ENCODE data around the gene BBLN. TPM values are rescaled to one million over a fixed set of nuclear protein-coding genes. Genes with fewer than 3 reads are reported as not detected.

The BBLN gene
- polyA plus RNA-seq, 1 donor from 2014 or later = 330 TPM

DNA sequence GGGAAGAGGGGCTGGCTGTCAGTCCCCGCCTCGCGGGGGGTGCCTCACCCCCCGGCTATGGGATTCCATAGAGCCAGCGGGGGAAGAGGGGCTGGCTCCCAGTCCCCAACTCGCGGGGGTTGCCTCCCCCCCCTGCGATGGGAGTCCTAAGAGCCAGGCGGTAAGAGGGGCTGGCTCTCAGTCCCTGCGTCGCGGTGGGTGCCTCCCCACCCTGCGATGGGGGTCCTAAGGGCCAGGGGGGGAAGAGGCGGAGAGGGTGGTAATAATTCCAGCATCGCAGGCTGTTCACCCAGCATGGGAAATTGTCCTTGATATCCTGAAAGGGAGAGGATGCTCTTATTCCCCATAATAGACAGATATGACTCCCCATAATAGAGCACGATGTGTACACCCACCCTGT, 20.4 kb upstream of the BBLN start:
- Histone ChIP-seq H3K9ac (ENCODE audit: low read length) (no peak overlapping the region), H3K27ac (ENCODE audit: low read length) (no peak overlapping the region), H3K36me3 (ENCODE audit: insufficient read depth, low read length) (no peaks in the 10 kb centered on the region), H3K4me2 (ENCODE audit: low read length) (no peak overlapping the region), H3K9me3 (ENCODE audit: low read length) (no peaks in the 10 kb centered on the region), H3K27me3 (ENCODE audit: insufficient read depth, low read depth, low read length) (no peaks in the 10 kb centered on the region), H3K9me2 (ENCODE audit: insufficient read depth, low read length) (no peaks in the 10 kb centered on the region), H3K79me2 (replicated peaks; ENCODE audit: insufficient read depth, low read length) (no peaks in the 10 kb centered on the region), H3K4me3 (ENCODE audit: low read length) (no peak overlapping the region), H4K20me1 (ENCODE audit: insufficient read depth) (no peaks in the 10 kb centered on the region), H2AFZ (ENCODE audit: low read depth, low read length) (no peak overlapping the region), H3F3A (ENCODE audit: insufficient read depth, low read length, poor library complexity, severe bottlenecking) (no peaks in the 10 kb centered on the region)
- TF ChIP-seq MXI1 (conservative IDR thresholded peaks at IDR 0.05; ENCODE audit: poor library complexity, severe bottlenecking) (no peak), EP300 (conservative IDR thresholded peaks at IDR 0.05; ENCODE audit: poor library complexity, severe bottlenecking) (no peak), EZH2 (IDR thresholded peaks at IDR 0.05; ENCODE audit: borderline replicate concordance, insufficient read depth, low read length, poor library complexity, severe bottlenecking) (no peak), SMC3 (conservative IDR thresholded peaks at IDR 0.05; ENCODE audit: poor library complexity) (no peak), RAD21 (conservative IDR thresholded peaks at IDR 0.05) (no peak), TAF1 (IDR thresholded peaks at IDR 0.05; ENCODE audit: low read depth) (no peak), POLR2AphosphoS5 (IDR thresholded peaks at IDR 0.05) (no peak)
- TF ChIP-seq, protein P1, sequence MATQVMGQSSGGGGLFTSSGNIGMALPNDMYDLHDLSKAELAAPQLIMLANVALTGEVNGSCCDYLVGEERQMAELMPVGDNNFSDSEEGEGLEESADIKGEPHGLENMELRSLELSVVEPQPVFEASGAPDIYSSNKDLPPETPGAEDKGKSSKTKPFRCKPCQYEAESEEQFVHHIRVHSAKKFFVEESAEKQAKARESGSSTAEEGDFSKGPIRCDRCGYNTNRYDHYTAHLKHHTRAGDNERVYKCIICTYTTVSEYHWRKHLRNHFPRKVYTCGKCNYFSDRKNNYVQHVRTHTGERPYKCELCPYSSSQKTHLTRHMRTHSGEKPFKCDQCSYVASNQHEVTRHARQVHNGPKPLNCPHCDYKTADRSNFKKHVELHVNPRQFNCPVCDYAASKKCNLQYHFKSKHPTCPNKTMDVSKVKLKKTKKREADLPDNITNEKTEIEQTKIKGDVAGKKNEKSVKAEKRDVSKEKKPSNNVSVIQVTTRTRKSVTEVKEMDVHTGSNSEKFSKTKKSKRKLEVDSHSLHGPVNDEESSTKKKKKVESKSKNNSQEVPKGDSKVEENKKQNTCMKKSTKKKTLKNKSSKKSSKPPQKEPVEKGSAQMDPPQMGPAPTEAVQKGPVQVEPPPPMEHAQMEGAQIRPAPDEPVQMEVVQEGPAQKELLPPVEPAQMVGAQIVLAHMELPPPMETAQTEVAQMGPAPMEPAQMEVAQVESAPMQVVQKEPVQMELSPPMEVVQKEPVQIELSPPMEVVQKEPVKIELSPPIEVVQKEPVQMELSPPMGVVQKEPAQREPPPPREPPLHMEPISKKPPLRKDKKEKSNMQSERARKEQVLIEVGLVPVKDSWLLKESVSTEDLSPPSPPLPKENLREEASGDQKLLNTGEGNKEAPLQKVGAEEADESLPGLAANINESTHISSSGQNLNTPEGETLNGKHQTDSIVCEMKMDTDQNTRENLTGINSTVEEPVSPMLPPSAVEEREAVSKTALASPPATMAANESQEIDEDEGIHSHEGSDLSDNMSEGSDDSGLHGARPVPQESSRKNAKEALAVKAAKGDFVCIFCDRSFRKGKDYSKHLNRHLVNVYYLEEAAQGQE (IDR thresholded peaks at IDR 0.05; ENCODE audit: borderline replicate concordance) = no peak
- TF ChIP-seq, protein P2, sequence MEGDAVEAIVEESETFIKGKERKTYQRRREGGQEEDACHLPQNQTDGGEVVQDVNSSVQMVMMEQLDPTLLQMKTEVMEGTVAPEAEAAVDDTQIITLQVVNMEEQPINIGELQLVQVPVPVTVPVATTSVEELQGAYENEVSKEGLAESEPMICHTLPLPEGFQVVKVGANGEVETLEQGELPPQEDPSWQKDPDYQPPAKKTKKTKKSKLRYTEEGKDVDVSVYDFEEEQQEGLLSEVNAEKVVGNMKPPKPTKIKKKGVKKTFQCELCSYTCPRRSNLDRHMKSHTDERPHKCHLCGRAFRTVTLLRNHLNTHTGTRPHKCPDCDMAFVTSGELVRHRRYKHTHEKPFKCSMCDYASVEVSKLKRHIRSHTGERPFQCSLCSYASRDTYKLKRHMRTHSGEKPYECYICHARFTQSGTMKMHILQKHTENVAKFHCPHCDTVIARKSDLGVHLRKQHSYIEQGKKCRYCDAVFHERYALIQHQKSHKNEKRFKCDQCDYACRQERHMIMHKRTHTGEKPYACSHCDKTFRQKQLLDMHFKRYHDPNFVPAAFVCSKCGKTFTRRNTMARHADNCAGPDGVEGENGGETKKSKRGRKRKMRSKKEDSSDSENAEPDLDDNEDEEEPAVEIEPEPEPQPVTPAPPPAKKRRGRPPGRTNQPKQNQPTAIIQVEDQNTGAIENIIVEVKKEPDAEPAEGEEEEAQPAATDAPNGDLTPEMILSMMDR (IDR thresholded peaks at IDR 0.05; ENCODE audit: poor library complexity, severe bottlenecking) = no peak

DNA sequence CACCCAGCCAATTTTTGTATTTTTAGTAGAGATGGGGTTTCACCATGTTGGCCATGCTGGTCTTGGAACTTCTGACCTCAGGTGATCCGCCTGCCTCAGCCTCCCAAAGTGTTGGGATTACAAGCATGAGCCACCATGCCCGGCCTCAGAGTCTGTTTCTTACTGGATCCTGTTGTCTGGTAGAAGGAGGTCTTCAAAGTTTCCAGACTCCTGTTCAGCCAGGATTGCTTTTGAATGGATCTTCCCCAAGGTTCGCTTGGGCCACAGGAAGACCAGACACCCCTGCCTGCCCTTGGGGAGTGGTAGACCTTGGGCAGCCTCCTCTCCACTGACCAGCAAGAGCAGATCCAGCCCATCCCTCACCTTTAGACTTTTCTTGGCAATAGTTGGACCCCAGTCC, 18.5 kb upstream of the BBLN start:
- H3K79me2 ChIP-seq (replicated peaks; ENCODE audit: insufficient read depth, low read length) = no peaks in the 10 kb centered on the region
- H3K27ac ChIP-seq (ENCODE audit: low read length) = no peak overlapping the region
- no peaks in the 10 kb centered on the region for H3F3A ChIP-seq (ENCODE audit: insufficient read depth, low read length, poor library complexity, severe bottlenecking)
- H3K9me2 ChIP-seq (ENCODE audit: insufficient read depth, low read length) = no peaks in the 10 kb centered on the region
- no peaks in the 10 kb centered on the region for H4K20me1 ChIP-seq (ENCODE audit: insufficient read depth)
- H2AFZ ChIP-seq (ENCODE audit: low read depth, low read length) = no peak overlapping the region
- H3K36me3 ChIP-seq (ENCODE audit: insufficient read depth, low read length) = no peaks in the 10 kb centered on the region
- TF ChIP-seq TAF1 (IDR thresholded peaks at IDR 0.05; ENCODE audit: low read depth) (no peak), EZH2 (IDR thresholded peaks at IDR 0.05; ENCODE audit: borderline replicate concordance, insufficient read depth, low read length, poor library complexity, severe bottlenecking) (no peak)
- H3K9ac ChIP-seq (ENCODE audit: low read length) = no peak overlapping the region
- no peak overlapping the region for H3K4me2 ChIP-seq (ENCODE audit: low read length)
- H3K9me3 ChIP-seq (ENCODE audit: low read length) = no peaks in the 10 kb centered on the region
- H3K4me3 ChIP-seq (ENCODE audit: low read length) = no peak overlapping the region
- no peaks in the 10 kb centered on the region for H3K27me3 ChIP-seq (ENCODE audit: insufficient read depth, low read depth, low read length)

DNA sequence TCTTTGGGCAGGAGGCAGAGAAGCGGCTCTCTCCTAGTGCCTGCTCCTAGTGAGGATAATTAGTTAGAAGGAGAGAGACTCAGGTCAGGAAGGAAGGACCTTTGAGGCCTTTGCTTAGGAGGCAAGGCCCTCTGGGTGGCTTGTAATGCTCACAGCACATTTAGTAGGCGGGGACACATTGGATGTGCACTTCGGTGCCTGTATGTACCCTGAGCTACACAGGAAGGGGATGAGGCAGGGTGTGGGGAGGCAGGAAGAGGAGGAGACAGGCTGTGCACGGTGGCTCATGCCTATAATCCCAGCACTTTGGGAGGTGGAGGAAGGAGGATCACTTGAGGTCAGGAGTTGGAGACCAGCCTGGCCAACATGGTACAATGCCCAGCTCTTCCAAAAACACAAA, 18.0 kb upstream of the BBLN start:
- no peaks in the 10 kb centered on the region for H3K9me3 ChIP-seq (ENCODE audit: low read length)
- H3K36me3 ChIP-seq (ENCODE audit: insufficient read depth, low read length) = no peaks in the 10 kb centered on the region
- H3F3A ChIP-seq (ENCODE audit: insufficient read depth, low read length, poor library complexity, severe bottlenecking) = no peaks in the 10 kb centered on the region
- H3K4me2 ChIP-seq (ENCODE audit: low read length) = no peak overlapping the region
- no peaks in the 10 kb centered on the region for H3K27me3 ChIP-seq (ENCODE audit: insufficient read depth, low read depth, low read length)
- no peak overlapping the region for H3K9ac ChIP-seq (ENCODE audit: low read length)
- no peaks in the 10 kb centered on the region for H4K20me1 ChIP-seq (ENCODE audit: insufficient read depth)
- H3K4me3 ChIP-seq (ENCODE audit: low read length) = no peak overlapping the region
- TF ChIP-seq TAF1 (IDR thresholded peaks at IDR 0.05; ENCODE audit: low read depth) (no peak), POLR2AphosphoS5 (IDR thresholded peaks at IDR 0.05) (no peak), MXI1 (conservative IDR thresholded peaks at IDR 0.05; ENCODE audit: poor library complexity, severe bottlenecking) (no peak), EP300 (conservative IDR thresholded peaks at IDR 0.05; ENCODE audit: poor library complexity, severe bottlenecking) (no peak), EZH2 (IDR thresholded peaks at IDR 0.05; ENCODE audit: borderline replicate concordance, insufficient read depth, low read length, poor library complexity, severe bottlenecking) (no peak), SMC3 (conservative IDR thresholded peaks at IDR 0.05; ENCODE audit: poor library complexity) (no peak), RAD21 (conservative IDR thresholded peaks at IDR 0.05) (no peak)
- TF ChIP-seq, protein P1 (IDR thresholded peaks at IDR 0.05; ENCODE audit: borderline replicate concordance) = no peak
- TF ChIP-seq, protein P2 (IDR thresholded peaks at IDR 0.05; ENCODE audit: poor library complexity, severe bottlenecking) = no peak
- no peak overlapping the region for H3K27ac ChIP-seq (ENCODE audit: low read length)
- H3K9me2 ChIP-seq (ENCODE audit: insufficient read depth, low read length) = no peaks in the 10 kb centered on the region
- no peaks in the 10 kb centered on the region for H3K79me2 ChIP-seq (replicated peaks; ENCODE audit: insufficient read depth, low read length)
- no peak overlapping the region for H2AFZ ChIP-seq (ENCODE audit: low read depth, low read length)

Data from neural cell (in vitro differentiated cells).